Mucosa of stomach (tissue), 1 donor: Measurements from ENCODE around the gene PRAMEF11.
"Not testable (repeated sequence)": the region's sequence is repeated elsewhere in the genome, so short reads cannot be mapped to it uniquely, and the experiment has no call there.

Experiments used
- H3K27me3 ChIP-seq: one replicate; pipeline ENCODE4 v1.7.0; 2013; ENCODE audit warnings: mild to moderate bottlenecking, low read length; ENCODE audit not compliant: control insufficient read depth, insufficient read depth
- H3K36me3 ChIP-seq: one replicate; pipeline ENCODE4 v1.7.0; 2013; ENCODE audit warnings: low read length; ENCODE audit not compliant: control insufficient read depth, insufficient read depth
- H3K4me1 ChIP-seq: one replicate; pipeline ENCODE4 v1.7.0; 2013; ENCODE audit warnings: mild to moderate bottlenecking, low read length; ENCODE audit not compliant: control insufficient read depth, insufficient read depth
- H3K4me3 ChIP-seq: one replicate; pipeline ENCODE4 v1.7.0; 2013; ENCODE audit warnings: low read length
- H3K9ac ChIP-seq: one replicate; pipeline ENCODE4 v1.7.0; 2013; ENCODE audit warnings: mild to moderate bottlenecking, low read length, moderate library complexity
- H3K9me3 ChIP-seq: one replicate; pipeline ENCODE4 v1.7.0; 2013; ENCODE audit warnings: mild to moderate bottlenecking, low read length, moderate library complexity; ENCODE audit not compliant: control insufficient read depth
- donor health status: Pancreatic carcinoma.

The PRAMEF11 gene

DNA sequence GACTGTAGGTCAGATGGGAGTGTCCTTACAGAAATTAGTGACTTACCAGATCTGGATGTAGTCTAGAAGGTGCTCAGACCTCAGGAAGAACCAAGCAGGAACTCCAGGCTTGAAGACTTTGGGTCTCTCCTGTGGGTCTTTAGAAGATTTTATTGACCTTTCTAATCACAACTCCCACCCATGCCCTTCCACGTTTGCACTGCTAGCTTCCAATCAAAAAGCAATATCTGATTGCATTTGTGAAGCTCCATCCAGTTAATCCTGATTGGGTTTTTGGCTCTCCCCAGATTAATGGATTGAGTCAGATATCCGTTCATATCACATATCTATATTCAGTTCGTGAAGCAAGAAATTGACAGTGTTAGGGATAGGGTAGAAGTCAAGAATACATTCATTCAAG, at the start of gene PRAMEF11:
TSS of gene PRAMEF11 (minus strand) at position 101 of the 400 bp plus-strand sequence. CDS start 2,621 bp downstream, outside the sequence.
- H3K9me3 ChIP-seq, H3K4me1 ChIP-seq, H3K9ac ChIP-seq, H3K27me3 ChIP-seq, H3K36me3 ChIP-seq, H3K4me3 ChIP-seq: not testable (repeated sequence)

- H3K36me3 ChIP-seq, H3K4me1 ChIP-seq, H3K9me3 ChIP-seq, H3K4me3 ChIP-seq, H3K9ac ChIP-seq, H3K27me3 ChIP-seq: not testable (repeated sequence)
Observed at GRCh38 chr1:12878453-12878852, 47.2 kb upstream of the PRAMEF11 start.

GRCh38 chr1:12863131-12863880, 32.1 kb upstream of the PRAMEF11 start:
- H3K9ac ChIP-seq, H3K27me3 ChIP-seq, H3K9me3 ChIP-seq, H3K36me3 ChIP-seq, H3K4me1 ChIP-seq, H3K4me3 ChIP-seq: not testable (repeated sequence)

GRCh38 chr1:12856786-12857185, 25.6 kb upstream of the PRAMEF11 start, which contains the start of gene PRAMEF2:
PRAMEF2 (plus strand) TSS chr1:12857086; CDS start chr1:12859010, 1,924 bp downstream.
- H3K9ac ChIP-seq, H3K9me3 ChIP-seq, H3K27me3 ChIP-seq, H3K4me1 ChIP-seq, H3K4me3 ChIP-seq, H3K36me3 ChIP-seq: not testable (repeated sequence)

DNA sequence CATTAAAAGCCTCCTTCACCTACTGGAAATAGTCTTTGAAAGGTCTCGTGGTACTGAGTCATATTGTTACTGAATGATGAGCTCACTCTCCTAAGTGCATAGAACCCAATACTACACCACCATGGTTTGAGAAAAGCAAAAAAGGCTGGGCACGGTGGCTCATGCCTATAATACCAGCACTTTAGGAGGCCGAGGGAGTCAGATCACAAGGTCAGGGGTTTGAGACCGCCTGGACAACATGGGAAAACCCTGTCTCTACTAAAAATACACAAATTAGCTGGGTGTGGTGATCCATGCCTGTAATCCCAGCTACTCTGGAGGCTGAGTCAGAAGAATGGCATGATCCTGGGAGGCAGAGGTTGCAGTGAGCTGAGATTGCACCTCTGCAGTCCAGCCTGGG, 20.6 kb upstream of the PRAMEF11 start:
- no peaks in the 10 kb centered on the region for H3K9me3 ChIP-seq
- H3K4me3 ChIP-seq = no peak overlapping the region
- no peak overlapping the region for H3K9ac ChIP-seq
- no peaks in the 10 kb centered on the region for H3K4me1 ChIP-seq
- no peaks in the 10 kb centered on the region for H3K36me3 ChIP-seq
- no peaks in the 10 kb centered on the region for H3K27me3 ChIP-seq

DNA sequence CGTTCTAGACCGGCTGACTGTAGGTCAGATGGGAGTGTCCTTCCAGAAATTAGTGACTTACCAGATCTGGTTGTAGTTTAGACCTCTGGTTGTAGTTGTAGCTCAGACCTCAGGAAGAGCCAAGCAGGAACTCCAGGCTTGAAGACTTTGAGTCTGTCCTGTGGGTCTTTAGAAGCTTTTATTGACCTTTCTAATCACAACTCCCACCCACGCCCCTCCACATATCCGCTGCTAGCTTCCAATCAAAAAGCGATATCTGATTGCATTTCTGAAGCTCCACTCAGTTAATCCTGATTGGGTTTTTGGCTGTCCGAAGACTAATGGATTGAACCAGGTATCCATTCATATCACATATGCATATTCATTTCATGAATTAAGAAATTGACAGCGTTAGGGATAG, 17.4 kb upstream of the PRAMEF11 start, which contains the start of gene HNRNPCL1:
TSS of gene HNRNPCL1 (minus strand) at position 101 of the 400 bp plus-strand sequence. CDS start 431 bp downstream, outside the sequence.
- H3K36me3 ChIP-seq, H3K4me3 ChIP-seq, H3K9me3 ChIP-seq, H3K9ac ChIP-seq, H3K27me3 ChIP-seq, H3K4me1 ChIP-seq: not testable (repeated sequence)

GRCh38 chr1:12833251-12833650, 2.0 kb upstream of the PRAMEF11 start:
- H3K9ac ChIP-seq, H3K27me3 ChIP-seq, H3K4me3 ChIP-seq, H3K9me3 ChIP-seq, H3K4me1 ChIP-seq, H3K36me3 ChIP-seq: not testable (repeated sequence)

DNA sequence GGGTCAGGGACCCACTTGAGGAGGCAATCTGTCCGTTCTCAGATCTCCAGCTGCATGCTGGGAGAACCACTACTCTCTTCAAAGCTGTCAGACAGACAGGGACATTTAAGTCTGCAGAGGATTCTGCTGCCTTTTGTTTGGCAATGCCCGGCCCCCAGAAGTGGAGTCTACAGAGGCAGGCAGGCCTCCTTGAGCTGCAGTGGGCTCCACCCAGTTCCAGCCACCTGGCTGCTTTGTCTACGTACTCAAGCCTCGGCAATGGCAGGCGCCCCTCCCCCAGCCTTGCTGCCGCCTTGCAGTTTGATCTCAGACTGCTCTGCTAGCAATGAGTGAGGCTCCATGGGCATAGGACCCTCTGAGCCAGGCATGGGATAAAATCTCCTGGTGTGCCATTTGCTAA, 12.1 kb downstream of the PRAMEF11 start:
- H3K36me3 ChIP-seq, H3K9ac ChIP-seq, H3K27me3 ChIP-seq, H3K4me1 ChIP-seq, H3K4me3 ChIP-seq, H3K9me3 ChIP-seq: not testable (repeated sequence)

GRCh38 chr1:12811409-12811784, 19.8 kb downstream of the PRAMEF11 start:
- H3K27me3 ChIP-seq = no peaks in the 10 kb centered on the region
- H3K9me3 ChIP-seq = no peaks in the 10 kb centered on the region
- no peak overlapping the region for H3K4me3 ChIP-seq
- H3K36me3 ChIP-seq = no peaks in the 10 kb centered on the region
- no peak overlapping the region for H3K9ac ChIP-seq
- H3K4me1 ChIP-seq = no peaks in the 10 kb centered on the region

- Histone ChIP-seq H3K27me3 (no peaks in the 10 kb centered on the region), H3K4me3 (no peak overlapping the region), H3K9ac (no peak overlapping the region), H3K9me3 (no peaks in the 10 kb centered on the region), H3K36me3 (no peaks in the 10 kb centered on the region), H3K4me1 (no peaks in the 10 kb centered on the region)
Observed at GRCh38 chr1:12810691-12811408, 20.4 kb downstream of the PRAMEF11 start.

DNA sequence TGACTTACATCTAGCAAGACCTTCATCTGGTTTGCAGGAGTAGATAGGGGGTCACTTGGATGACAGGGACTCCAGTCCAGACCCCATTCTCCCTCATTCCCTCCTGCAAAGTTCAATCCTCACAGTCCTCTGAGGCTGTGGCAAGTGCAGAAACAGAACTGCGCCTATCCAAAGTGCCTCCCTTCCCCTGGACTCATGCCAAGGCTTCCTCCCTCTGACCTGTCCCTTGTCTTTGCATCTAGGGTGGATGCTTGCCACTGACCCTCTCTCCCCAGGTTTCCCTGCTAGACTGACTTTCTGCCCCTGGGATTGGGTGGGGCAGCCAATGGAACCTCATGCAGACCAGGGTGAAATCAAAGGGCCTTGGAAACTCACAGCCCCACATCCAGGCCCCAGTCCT, 21.3 kb downstream of the PRAMEF11 start:
- Histone ChIP-seq H3K27me3 (no peaks in the 10 kb centered on the region), H3K9me3 (no peaks in the 10 kb centered on the region), H3K4me1 (no peaks in the 10 kb centered on the region), H3K36me3 (no peaks in the 10 kb centered on the region), H3K9ac (no peak overlapping the region), H3K4me3 (no peak overlapping the region)

DNA sequence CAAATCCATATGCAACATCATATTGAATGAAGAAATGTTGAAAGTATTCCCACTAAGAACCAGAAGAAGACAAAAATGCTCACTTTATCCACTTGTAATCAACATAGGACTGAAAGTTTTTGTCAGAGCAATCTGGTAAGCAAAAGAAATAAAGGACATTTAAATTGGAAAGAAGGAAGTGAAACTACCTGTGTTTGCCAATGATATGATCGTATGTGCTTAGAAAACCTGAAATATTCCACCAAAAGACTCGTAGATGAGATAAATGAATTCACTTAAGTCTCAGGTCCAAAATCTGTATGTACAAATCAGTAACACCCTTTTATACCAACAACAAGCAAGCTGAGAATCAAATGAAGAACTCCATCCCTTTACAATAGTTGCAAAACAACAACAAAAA, 31.5 kb downstream of the PRAMEF11 start:
- Histone ChIP-seq H3K27me3 (no peaks in the 10 kb centered on the region), H3K4me1 (no peaks in the 10 kb centered on the region), H3K4me3 (no peak overlapping the region), H3K9ac (no peak overlapping the region), H3K9me3 (no peaks in the 10 kb centered on the region), H3K36me3 (no peaks in the 10 kb centered on the region)
